Measurements from ENCODE around the gene MARF1. TPM values are rescaled to one million over a fixed set of nuclear protein-coding genes. Genes with fewer than 3 reads are reported as not detected.

The MARF1 gene
- total RNA-seq, 4 donors from 2014 or later = 50.7 to 55.5 (median 53.1) TPM

GRCh38 chr16:15581127-15581815, 61.7 kb downstream of the MARF1 start:
- intact Hi-C loops (cut with DNase I) = no loop called here
- peaks cover 0 to 3% of the 10 kb centered on the region in 2 donors for H3K36me3 ChIP-seq
- WGBS, 2 donors = 86 to 87% methylated on average over 10 of the region's 10 CpGs
- H3K9me3 ChIP-seq = no peaks in the 10 kb centered on the region
- no peaks in the 10 kb centered on the region for H3K27me3 ChIP-seq
- H3K27ac ChIP-seq = peak overlapping the region in 1 of 3 donors; percentile 5
- H3K4me3 ChIP-seq (replicated peaks in 1 of 3) = no peak overlapping the region
- H3K4me1 ChIP-seq = no peaks in the 10 kb centered on the region
- TF ChIP-seq CTCF (IDR thresholded peaks at IDR 0.05) = no peak
- TF ChIP-seq POLR2A (IDR thresholded peaks at IDR 0.05) = no peak
- DNase-seq = no peak

- no peaks in the 10 kb centered on the region for H3K9me3 ChIP-seq
- no peak for DNase-seq
- H3K4me1 ChIP-seq = no peaks in the 10 kb centered on the region
- H3K27me3 ChIP-seq = no peaks in the 10 kb centered on the region
- peaks cover 0 to 3% of the 10 kb centered on the region in 2 donors for H3K36me3 ChIP-seq
- no peak overlapping the region for H3K27ac ChIP-seq
- WGBS, 2 donors = 86 to 89% methylated on average over 4 of the region's 4 CpGs
- TF ChIP-seq CTCF (IDR thresholded peaks at IDR 0.05) (no peak), POLR2A (IDR thresholded peaks at IDR 0.05) (no peak)
- intact Hi-C loops (cut with DNase I) = no loop called here
- H3K4me3 ChIP-seq (replicated peaks in 1 of 3) = no peak overlapping the region
Observed at GRCh38 chr16:15578824-15579223, 64.1 kb downstream of the MARF1 start.

GRCh38 chr16:15576960-15577958, 65.7 kb downstream of the MARF1 start:
- Histone ChIP-seq H3K36me3 (no peaks in the 10 kb centered on the region), H3K27me3 (no peaks in the 10 kb centered on the region), H3K4me1 (no peaks in the 10 kb centered on the region), H3K27ac (no peak overlapping the region), H3K4me3 (replicated peaks in 1 of 3) (no peak overlapping the region), H3K9me3 (no peaks in the 10 kb centered on the region)
- no peak for DNase-seq
- 94 to 95% methylated on average over 20 of the region's 20 CpGs for WGBS, 2 donors
- TF ChIP-seq CTCF (IDR thresholded peaks at IDR 0.05) = no peak
- no peak for TF ChIP-seq POLR2A (IDR thresholded peaks at IDR 0.05)
- intact Hi-C loops (cut with DNase I) = no loop called here

GRCh38 chr16:15575293-15576049, 67.5 kb downstream of the MARF1 start:
- intact Hi-C loops (cut with DNase I) = no loop called here
- Histone ChIP-seq H3K4me1 (no peaks in the 10 kb centered on the region), H3K4me3 (replicated peaks in 1 of 3) (no peak overlapping the region), H3K27ac (no peak overlapping the region), H3K36me3 (no peaks in the 10 kb centered on the region), H3K27me3 (no peaks in the 10 kb centered on the region), H3K9me3 (no peaks in the 10 kb centered on the region)
- DNase-seq = no peak
- WGBS, 2 donors = 90 to 94% methylated on average over 4 of the region's 4 CpGs
- TF ChIP-seq POLR2A (IDR thresholded peaks at IDR 0.05) (no peak), CTCF (IDR thresholded peaks at IDR 0.05) (no peak)

All from thyroid gland (tissue), 4 donors.